ENCODE data around the gene TMEM69.
"Not testable (repeated sequence)": the region's sequence is repeated elsewhere in the genome, so short reads cannot be mapped to it uniquely, and the experiment has no call there.

GRCh38 chr1:45717386-45717785 is 29.4 kb downstream of the TMEM69 start:
- TF ChIP-seq CTCF (IDR thresholded peaks at IDR 0.05; ENCODE audit: poor library complexity); EZH2 (IDR thresholded peaks at IDR 0.05; ENCODE audit: borderline replicate concordance): not testable (repeated sequence)

All from hepatocyte (in vitro differentiated cells).